Neuronal stem cell (in vitro differentiated cells): ENCODE data around the gene EXOC6.
A peak's percentile ranks its signal among the peaks of the same experiment; 100 is the strongest.

ENCODE experiments used
- DNase-seq: peaks from one replicate; pipeline ENCODE4 v3.0.0-alpha.2; 2013; ENCODE audit warnings: low spot score
- H2AFZ ChIP-seq: one replicate; pipeline ENCODE4 v1.6.1; 2013; ENCODE audit warnings: mild to moderate bottlenecking, low read length, inconsistent platforms
- H2AK5ac ChIP-seq: 2 replicates; pipeline ENCODE4 v1.6.1; 2013; ENCODE audit warnings: low read depth, mild to moderate bottlenecking, inconsistent platforms, low read length, moderate library complexity, mixed read lengths
- H2BK120ac ChIP-seq: 2 replicates; pipeline ENCODE4 v1.6.1; 2013; ENCODE audit warnings: low read depth, mild to moderate bottlenecking, inconsistent platforms, low read length, moderate library complexity, mixed read lengths
- H2BK12ac ChIP-seq: one replicate; pipeline ENCODE4 v1.6.1; 2013; ENCODE audit warnings: low read length, inconsistent platforms
- H2BK15ac ChIP-seq: 2 replicates; pipeline ENCODE4 v1.6.1; 2013; ENCODE audit warnings: mild to moderate bottlenecking, low read length, inconsistent platforms, mixed read lengths
- H2BK5ac ChIP-seq: one replicate; pipeline ENCODE4 v1.6.1; 2013; ENCODE audit warnings: inconsistent platforms, mild to moderate bottlenecking, low read length, moderate library complexity
- H3K14ac ChIP-seq: one replicate; pipeline ENCODE4 v1.6.1; 2013; ENCODE audit warnings: low read length, inconsistent platforms
- H3K18ac ChIP-seq: 2 replicates; pipeline ENCODE4 v1.6.1; 2013; ENCODE audit warnings: low read length, inconsistent platforms
- H3K23ac ChIP-seq: 2 replicates; pipeline ENCODE4 v1.6.1; 2013; ENCODE audit warnings: low read depth, mild to moderate bottlenecking, mixed read lengths, low read length, inconsistent platforms; ENCODE audit not compliant: poor library complexity
- H3K27ac ChIP-seq: replicated peaks from 3 replicates; pipeline ENCODE4 v1.5.1; 2013; ENCODE audit warnings: low read length, inconsistent platforms
- H3K27me3 ChIP-seq, 3 experiments: 2 replicates each; pipeline ENCODE4 v1.6.1; 2013; ENCODE audit warnings: low read length in 3 of 3, mild to moderate bottlenecking in 2 of 3, inconsistent platforms in 1 of 3, low read depth in 1 of 3, mixed read lengths in 1 of 3, moderate library complexity in 1 of 3; ENCODE audit not compliant: control insufficient read depth in 3 of 3, insufficient read depth in 3 of 3
- H3K36me3 ChIP-seq, 2 donors: replicated peaks in 1 of 2; 2 replicates each; pipeline ENCODE4 v1.6.1; 2013; ENCODE audit warnings: low read length in 2 of 2; ENCODE audit not compliant: control insufficient read depth in 2 of 2, insufficient read depth in 2 of 2
- H3K4ac ChIP-seq: 2 replicates; pipeline ENCODE4 v1.6.1; 2013; ENCODE audit warnings: inconsistent platforms, mild to moderate bottlenecking, low read length, moderate library complexity
- H3K4me1 ChIP-seq, 2 donors: 1 replicate in 1 of 2; 2 replicates in 1 of 2; pipeline ENCODE4 v1.6.1; 2013; ENCODE audit warnings: low read length in 2 of 2, low read depth in 1 of 2; ENCODE audit not compliant: control insufficient read depth in 2 of 2, insufficient read depth in 1 of 2
- H3K4me2 ChIP-seq: one replicate; pipeline ENCODE4 v1.6.1; 2013; ENCODE audit warnings: mild to moderate bottlenecking, low read length, inconsistent platforms; ENCODE audit not compliant: insufficient read depth, poor library complexity, severe bottlenecking
- H3K4me3 ChIP-seq, 2 donors: 2 replicates each; pipeline ENCODE4 v1.5.1; 2013; ENCODE audit warnings: low read length in 2 of 2, mild to moderate bottlenecking in 2 of 2, inconsistent platforms in 1 of 2, moderate library complexity in 1 of 2
- H3K79me1 ChIP-seq: one replicate; pipeline ENCODE4 v1.6.1; 2013; ENCODE audit warnings: low read depth, mild to moderate bottlenecking, inconsistent platforms, low read length, moderate library complexity
- H3K9ac ChIP-seq: one replicate; pipeline ENCODE4 v1.6.1; 2013; ENCODE audit warnings: mild to moderate bottlenecking, low read depth, low read length, inconsistent platforms; ENCODE audit not compliant: poor library complexity
- H3K9me3 ChIP-seq, 2 donors: replicated peaks in 1 of 2; 2 replicates each; pipeline versions ENCODE3 to v1.6.1; 2013; ENCODE audit warnings: low read length in 2 of 2, mild to moderate bottlenecking in 2 of 2, inconsistent platforms in 1 of 2, low read depth in 1 of 2, mixed read lengths in 1 of 2, moderate library complexity in 1 of 2; ENCODE audit not compliant: control insufficient read depth in 2 of 2, insufficient read depth in 1 of 2
- H4K8ac ChIP-seq: one replicate; pipeline ENCODE4 v1.6.1; 2013; ENCODE audit warnings: low read depth, mild to moderate bottlenecking, inconsistent platforms, low read length, moderate library complexity
- H4K91ac ChIP-seq: one replicate; pipeline ENCODE4 v1.6.1; 2013; ENCODE audit warnings: low read length, low read depth, mild to moderate bottlenecking, inconsistent platforms; ENCODE audit not compliant: poor library complexity
- WGBS, 2 donors: extraction: QIAGEN DNeasy Blood & Tissue Kit; methylation state at CpG; one replicate each; pipeline ENCODE4 v1.1.7; 2013; ENCODE audit warnings: missing lambda C conversion rate in 2 of 2, mixed read lengths in 1 of 2; ENCODE audit not compliant: insufficient read length in 2 of 2, insufficient replicate concordance in 1 of 2; ENCODE audit errors: extremely low coverage in 2 of 2; 5-methylcytosine and 5-hydroxymethylcytosine counted together

The EXOC6 gene

DNA sequence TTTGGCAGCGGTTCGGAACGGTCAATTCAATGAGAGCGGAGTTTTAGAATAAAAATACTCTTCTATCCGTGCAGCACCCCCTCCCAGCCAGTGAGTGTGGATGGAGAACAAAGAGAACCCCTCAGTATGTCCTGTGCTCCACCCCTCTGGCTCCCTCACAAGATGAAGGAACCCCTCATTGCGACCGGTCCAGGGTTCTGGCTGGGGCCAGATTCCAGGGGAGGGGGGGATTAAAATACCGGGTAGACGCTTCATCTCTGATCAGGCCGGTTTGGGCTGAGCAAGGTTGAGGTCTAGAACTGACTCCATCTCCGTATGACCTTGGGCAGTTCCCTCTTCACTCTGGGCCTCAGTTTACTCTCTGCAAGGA lies 218.2 kb downstream of the EXOC6 start:
- Histone ChIP-seq H3K23ac (no peak overlapping the region), H3K4me2 (no peak overlapping the region), H4K8ac (no peak overlapping the region), H3K4me1 (peaks cover 6 to 7% of the 10 kb centered on the region in 2 donors), H2BK15ac (no peak overlapping the region), H3K4me3 (peak overlapping the region in 1 of 2 donors; percentile 37), H2BK12ac (no peak overlapping the region), H3K27me3 (peaks cover 35 to 99% (median 79%) of the 10 kb centered on the region in 3 experiments), H3K9ac (no peak overlapping the region), H2AK5ac (peak overlapping the region; percentile 1), H4K91ac (no peak overlapping the region), H3K14ac (no peak overlapping the region), H3K18ac (no peak overlapping the region), H2BK5ac (no peak overlapping the region), H3K79me1 (no peaks in the 10 kb centered on the region), H2AFZ (no peak overlapping the region), H3K36me3 (peaks cover 0 to 5% of the 10 kb centered on the region in 2 donors), H3K9me3 (peaks cover 6 to 8% of the 10 kb centered on the region in 2 donors), H3K4ac (no peak overlapping the region), H2BK120ac (no peak overlapping the region), H3K27ac (no peak overlapping the region)
- no peak for DNase-seq
- WGBS, 2 donors = no CpG with 5 or more reads among the region's 11 CpGs

DNA sequence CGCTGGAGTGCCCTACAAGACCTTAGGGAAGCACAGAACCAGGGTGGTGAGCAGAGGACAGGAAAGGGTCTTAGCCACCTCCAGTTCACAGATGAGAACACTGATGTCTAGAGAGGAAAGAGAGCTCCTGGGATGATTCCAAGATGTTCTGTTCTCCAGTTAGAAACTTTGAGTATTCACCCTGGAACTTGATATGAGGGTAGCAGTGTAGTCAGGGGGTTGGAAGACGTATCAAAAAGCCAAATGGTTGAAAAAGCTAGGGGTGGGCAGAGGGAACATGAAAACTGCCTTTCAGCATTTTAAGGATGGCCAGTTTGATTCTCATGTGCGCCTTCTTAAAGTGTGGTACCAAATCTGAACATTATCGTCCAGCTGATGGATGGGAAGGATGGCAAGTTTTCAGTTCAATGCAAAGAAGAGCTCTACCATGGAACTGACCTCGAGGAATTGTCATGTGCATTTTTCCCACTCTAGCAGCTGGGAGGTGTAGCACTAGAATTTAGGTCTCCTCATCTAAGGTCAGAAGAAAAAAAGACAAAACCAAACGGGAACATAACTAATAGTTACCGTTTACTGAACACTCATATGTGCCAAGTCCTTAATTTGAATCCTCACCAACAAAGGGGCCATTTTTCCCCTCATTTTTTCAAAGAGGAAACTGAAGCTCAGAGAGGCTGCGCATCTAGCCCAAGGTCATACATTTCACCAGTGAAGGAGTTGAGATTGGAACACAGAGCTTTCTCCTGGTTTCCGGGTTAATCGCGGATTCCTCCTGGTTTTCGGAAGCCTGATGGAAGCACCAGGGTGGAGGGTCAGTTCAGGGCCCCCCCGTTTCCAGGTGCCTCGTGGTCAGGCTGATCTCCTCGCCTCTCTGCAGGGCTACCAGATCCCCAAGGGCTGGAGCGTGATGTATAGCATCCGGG lies 219.4 kb downstream of the EXOC6 start:
- peaks cover 0 to 3% of the 10 kb centered on the region in 2 donors for H3K9me3 ChIP-seq
- peaks cover 46 to 99% (median 83%) of the 10 kb centered on the region in 3 experiments for H3K27me3 ChIP-seq
- H3K18ac ChIP-seq = no peak overlapping the region
- H2AFZ ChIP-seq = peak overlapping the region; percentile 31
- no peak overlapping the region for H2BK15ac ChIP-seq
- H3K79me1 ChIP-seq = no peaks in the 10 kb centered on the region
- H3K9ac ChIP-seq = no peak overlapping the region
- H4K8ac ChIP-seq = no peak overlapping the region
- no peak overlapping the region for H2BK120ac ChIP-seq
- peaks cover 10 to 15% of the 10 kb centered on the region in 2 donors for H3K4me1 ChIP-seq
- H2BK5ac ChIP-seq = no peak overlapping the region
- no peak overlapping the region for H2AK5ac ChIP-seq
- H3K14ac ChIP-seq = no peak overlapping the region
- H3K23ac ChIP-seq = no peak overlapping the region
- H3K4me3 ChIP-seq = no peak overlapping the region
- H4K91ac ChIP-seq = no peak overlapping the region
- no peak for DNase-seq
- H3K4me2 ChIP-seq = peak overlapping the region; percentile 81
- no CpG with 5 or more reads among the region's 17 CpGs for WGBS, 2 donors
- H2BK12ac ChIP-seq = no peak overlapping the region
- H3K36me3 ChIP-seq = no peaks in the 10 kb centered on the region
- no peak overlapping the region for H3K27ac ChIP-seq
- no peak overlapping the region for H3K4ac ChIP-seq

- peak overlapping the region; percentile 12 for H2BK15ac ChIP-seq
- H3K4ac ChIP-seq = no peak overlapping the region
- H3K4me1 ChIP-seq = peaks cover 10 to 21% of the 10 kb centered on the region in 2 donors
- H3K18ac ChIP-seq = no peak overlapping the region
- H3K23ac ChIP-seq = no peak overlapping the region
- H3K27ac ChIP-seq = no peak overlapping the region
- H2BK120ac ChIP-seq = no peak overlapping the region
- no peak overlapping the region for H2BK5ac ChIP-seq
- no peaks in the 10 kb centered on the region for H3K36me3 ChIP-seq
- H3K4me2 ChIP-seq = peak overlapping the region; percentile 81
- H3K4me3 ChIP-seq = peak overlapping the region in 1 of 2 donors; percentile 69
- peak overlapping the region; percentile 31 for H2AFZ ChIP-seq
- H4K91ac ChIP-seq = no peak overlapping the region
- H4K8ac ChIP-seq = no peak overlapping the region
- H3K9me3 ChIP-seq = peaks cover 0 to 3% of the 10 kb centered on the region in 2 donors
- WGBS, 2 donors = no CpG with 5 or more reads among the region's 73 CpGs
- H3K9ac ChIP-seq = peak overlapping the region; percentile 66
- H3K27me3 ChIP-seq = peaks cover 55 to 99% (median 83%) of the 10 kb centered on the region in 3 experiments
- no peak for DNase-seq
- no peak overlapping the region for H3K14ac ChIP-seq
- no peak overlapping the region for H2BK12ac ChIP-seq
- no peak overlapping the region for H2AK5ac ChIP-seq
- H3K79me1 ChIP-seq = no peaks in the 10 kb centered on the region
These were observed 220.3 kb downstream of the EXOC6 start for GRCh38 chr10:93068411-93069244.

DNA sequence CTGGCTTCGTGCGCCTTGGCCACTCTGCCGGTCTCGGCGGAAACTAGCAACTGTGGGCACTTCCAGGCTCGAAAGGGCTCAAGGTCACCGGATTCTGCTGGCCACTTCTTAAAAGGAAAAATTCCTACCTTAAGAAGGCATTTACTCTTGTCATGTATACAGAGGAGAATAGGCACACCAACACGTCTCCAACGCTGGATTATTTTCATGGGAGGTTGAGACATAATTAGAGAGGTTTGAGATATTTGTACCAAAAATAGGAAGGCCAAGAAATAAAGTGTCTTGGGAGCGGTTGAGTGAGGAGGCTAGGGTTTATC lies 220.9 kb downstream of the EXOC6 start:
- H2AK5ac ChIP-seq = no peak overlapping the region
- H4K91ac ChIP-seq = no peak overlapping the region
- H3K27me3 ChIP-seq = peaks cover 61 to 99% (median 82%) of the 10 kb centered on the region in 3 experiments
- H3K4me1 ChIP-seq = peaks cover 11 to 24% of the 10 kb centered on the region in 2 donors
- H3K18ac ChIP-seq = no peak overlapping the region
- no peaks in the 10 kb centered on the region for H3K36me3 ChIP-seq
- no peak overlapping the region for H2BK5ac ChIP-seq
- DNase-seq = no peak
- H3K4me3 ChIP-seq = peak overlapping the region in 1 of 2 donors; percentile 28
- H2BK15ac ChIP-seq = peak overlapping the region; percentile 12
- no peak overlapping the region for H2AFZ ChIP-seq
- H3K23ac ChIP-seq = no peak overlapping the region
- H3K9ac ChIP-seq = no peak overlapping the region
- H3K4me2 ChIP-seq = no peak overlapping the region
- no peak overlapping the region for H3K4ac ChIP-seq
- no peak overlapping the region for H3K14ac ChIP-seq
- no peak overlapping the region for H2BK12ac ChIP-seq
- no CpG with 5 or more reads among the region's 10 CpGs for WGBS, 2 donors
- no peak overlapping the region for H4K8ac ChIP-seq
- peaks cover 0 to 2% of the 10 kb centered on the region in 2 donors for H3K9me3 ChIP-seq
- H3K27ac ChIP-seq = no peak overlapping the region
- H3K79me1 ChIP-seq = no peaks in the 10 kb centered on the region
- no peak overlapping the region for H2BK120ac ChIP-seq
